GM12878 (cell line): ENCODE results near the gene ADGRL3. TPM values are rescaled to one million over a fixed set of nuclear protein-coding genes. Genes with fewer than 3 reads are reported as not detected.

Experiments used
- ATAC-seq: fragments of 200-7000 bp; cut with Tn5 transposase; 3 replicates; pipeline ENCODE4 v1.9.1; 2020; ENCODE audit warnings: mild to moderate bottlenecking, moderate library complexity
- BruUV-seq: library from RNA; stranded (reverse); fragments of 400-500 nt; replicated peaks from 2 replicates; lab custom pipeline; 2021; lab: Mats Ljungman, UMichigan
- CTCF ChIA-PET: fragments of 300-600 bp; sonication (Branson Sonifier 250); formaldehyde crosslinking; extraction: SDS; loops from one replicate; lab custom pipeline; 2021; ENCODE audit warnings: inconsistent platforms; lab: Yijun Ruan, JAX
- POLR2A ChIA-PET: fragments of 350-600 bp; formaldehyde crosslinking; extraction: SDS; loops from one replicate; lab custom pipeline; 2021; ENCODE audit warnings: inconsistent platforms; lab: Charles Lee
- RAD21 ChIA-PET: fragments of 300-600 bp; sonication (Branson Sonifier 250); formaldehyde crosslinking; loops from one replicate; lab custom pipeline; 2023; ENCODE audit warnings: antibody characterized with exemption; ENCODE audit not compliant: unreplicated experiment; lab: Charles Lee
- SMC1A ChIA-PET: fragments of 300-600 bp; sonication (Branson Sonifier 250); formaldehyde crosslinking; loops from one replicate; lab custom pipeline; 2023; ENCODE audit not compliant: unreplicated experiment, uncharacterized antibody; lab: Charles Lee
- DNase-seq: peaks from one replicate; pipeline ENCODE4 v3.0.0-alpha.2; 2011; ENCODE audit warnings: low read depth, low spot score
- FAIRE-seq: peaks from 3 replicates; lab custom pipeline; 2011; peaks lifted over from hg19 to GRCh38; lab: Jason Lieb, UNC
- H2AFZ ChIP-seq: 2 replicates; pipeline ENCODE4 v1.6.0; 2011; ENCODE audit warnings: low read depth, low read length, control low read depth; ENCODE audit not compliant: control insufficient read depth
- H3K27ac ChIP-seq: 2 replicates; pipeline ENCODE4 v1.5.1; 2011; ENCODE audit warnings: control low read depth; ENCODE audit not compliant: control insufficient read depth, insufficient read depth
- H3K27me3 ChIP-seq, 2 experiments: replicated peaks in 1 of 2; 2 replicates each; pipeline versions ENCODE4 v1.6.0 to v1.6.1; 2011; ENCODE audit warnings: low read length in 1 of 2; ENCODE audit not compliant: control insufficient read depth in 2 of 2, insufficient read depth in 2 of 2
- H3K36me3 ChIP-seq, 2 experiments: 2 replicates each; pipeline ENCODE4 v1.5.1; 2011; ENCODE audit warnings: low read length in 1 of 2; ENCODE audit not compliant: control insufficient read depth in 2 of 2, insufficient read depth in 2 of 2
- H3K4me1 ChIP-seq: 2 replicates; pipeline ENCODE4 v1.6.1; 2011; ENCODE audit warnings: mild to moderate bottlenecking, low read length, moderate library complexity, mixed read lengths; ENCODE audit not compliant: control insufficient read depth, insufficient read depth
- H3K4me2 ChIP-seq: 2 replicates; pipeline ENCODE4 v1.6.0; 2011; ENCODE audit warnings: control low read depth; ENCODE audit not compliant: control insufficient read depth, insufficient read depth
- H3K4me3 ChIP-seq: fragments of 200-600 bp; sonication (generic); 2 replicates; pipeline ENCODE4 v1.5.1; 2016
- H3K79me2 ChIP-seq: 2 replicates; pipeline ENCODE4 v1.6.0; 2011; ENCODE audit warnings: low read length; ENCODE audit not compliant: control insufficient read depth, insufficient read depth
- H3K9ac ChIP-seq: 2 replicates; pipeline ENCODE4 v1.8.0; 2011; ENCODE audit warnings: low read length, control low read depth, mixed read lengths; ENCODE audit not compliant: control insufficient read depth, insufficient read depth
- H3K9me3 ChIP-seq: replicated peaks from 3 replicates; pipeline ENCODE4 v1.5.1; 2011; ENCODE audit warnings: mild to moderate bottlenecking, low read length; ENCODE audit not compliant: control insufficient read depth, insufficient read depth
- H4K20me1 ChIP-seq: 2 replicates; pipeline ENCODE4 v1.6.0; 2011; ENCODE audit not compliant: control insufficient read depth, insufficient read depth
- BMI1 ChIP-seq: fragments of 450-650 bp; IDR thresholded peaks from 2 replicates; pipeline ENCODE4 v1.6.1; 2016; ENCODE audit warnings: mild to moderate bottlenecking, moderate library complexity, borderline replicate concordance
- CBFB ChIP-seq: IDR thresholded peaks from 2 replicates; pipeline ENCODE4 v1.6.1; 2016; ENCODE audit warnings: antibody characterized with exemption, low read depth
- CEBPB ChIP-seq, 2 experiments: fragments of 150-350 bp in 1 of 2; IDR thresholded peaks; 2 replicates each; pipeline ENCODE4 v1.6.1; 2012 to 2014; ENCODE audit warnings: low read depth in 2 of 2, low read length in 2 of 2, borderline replicate concordance in 1 of 2, inconsistent platforms in 1 of 2
- CHD1 ChIP-seq: IDR thresholded peaks from 2 replicates; pipeline ENCODE4 v1.6.1; 2012; ENCODE audit warnings: low read depth, low read length, improper control_type of control experiment
- CREB1 ChIP-seq: IDR thresholded peaks from 2 replicates; pipeline ENCODE4 v1.6.1; 2012; ENCODE audit warnings: low read depth, mild to moderate bottlenecking, inconsistent platforms
- CREM ChIP-seq: IDR thresholded peaks from 2 replicates; pipeline ENCODE4 v1.6.1; 2014; ENCODE audit warnings: antibody characterized with exemption, low read depth
- HDGF ChIP-seq: fragments of 450-650 bp; IDR thresholded peaks from 2 replicates; pipeline ENCODE4 v1.6.1; 2016; ENCODE audit warnings: antibody characterized with exemption
- IKZF1 ChIP-seq: fragments of 450-650 bp; conservative IDR thresholded peaks from 2 replicates; pipeline ENCODE4 v1.6.1; 2017; ENCODE audit warnings: antibody characterized with exemption, mild to moderate bottlenecking
- IKZF2 ChIP-seq, 2 experiments: fragments of 450-650 bp; IDR thresholded peaks; 2 replicates each; pipeline ENCODE4 v1.6.1; 2017; ENCODE audit warnings: mild to moderate bottlenecking in 2 of 2, moderate library complexity in 2 of 2
- MEF2A ChIP-seq: IDR thresholded peaks from 2 replicates; pipeline ENCODE4 v1.6.1; 2011; ENCODE audit warnings: low read depth, mild to moderate bottlenecking, low read length, moderate library complexity; ENCODE audit not compliant: insufficient read depth
- POLR2A ChIP-seq: IDR thresholded peaks from 2 replicates; pipeline ENCODE4 v1.6.1; 2011; ENCODE audit warnings: low read depth, mild to moderate bottlenecking, low read length
- POU2F2 ChIP-seq: IDR thresholded peaks from 3 replicates; pipeline ENCODE4 v1.6.1; 2011; ENCODE audit warnings: low read depth, mild to moderate bottlenecking, low read length, borderline replicate concordance
- SIN3A ChIP-seq: IDR thresholded peaks from 2 replicates; pipeline ENCODE4 v1.6.1; 2012; ENCODE audit warnings: low read depth, low read length, improper control_type of control experiment
- WGBS: methylation state at CpG from one replicate; pipeline ENCODE4 v1.1.6; 2016; ENCODE audit warnings: low lambda C conversion rate; ENCODE audit not compliant: insufficient replicate concordance, insufficient coverage; ENCODE audit errors: missing lambda C conversion rate; 5-methylcytosine and 5-hydroxymethylcytosine counted together
- in situ Hi-C: fragments of 300-500 bp; cut with MboI; formaldehyde crosslinking; loops from 9 replicates; pipeline ENCODE4 v1.14.3; 2018; ENCODE audit warnings: mixed read lengths
- intact Hi-C: fragments of 100-400 bp; cut with micrococcal nuclease; formaldehyde crosslinking; loops from one replicate; pipeline ENCODE4 v1.14.2; 2022; ENCODE audit not compliant: unreplicated experiment
- polyA plus RNA-seq, 11 experiments: library from polyadenylated mRNA; depleted of rRNA in 4 of 11; unstranded in 6 of 11; stranded (reverse) in 5 of 11; fragments of >200 nt; fragmentation: Nextera tagmentation in 4 of 11; fragmentation: Illumina TruSeq in 1 of 11; extraction: Ambion mirVana in 4 of 11; extraction: Trizol in 1 of 11; gene quantifications; 1 replicate in 1 of 11; 2 replicates in 10 of 11; pipeline versions ENCODE4 v1.2.1 to v1.2.3, GENCODE V29; 2011 to 2016; ENCODE audit warnings: inconsistent platforms in 2 of 11, missing spikeins in 2 of 11, low read depth in 1 of 11
- total RNA-seq, 4 experiments: library from RNA; depleted of rRNA in 3 of 4; stranded (reverse); fragments of >200 nt in 3 of 4; fragmentation: Illumina TruSeq in 1 of 4; extraction: Trizol in 1 of 4; gene quantifications; 2 replicates each; pipeline versions ENCODE4 v1.2.1 to v1.2.3, GENCODE V29; 2013 to 2021
- TF ChIP-seq, protein P1 (sequence below): IDR thresholded peaks from 2 replicates; pipeline ENCODE4 v1.6.1; 2011; ENCODE audit warnings: low read depth, mild to moderate bottlenecking, low read length, moderate library complexity, borderline replicate concordance; ENCODE audit errors: extremely low read depth
- TF ChIP-seq, protein P2 (sequence below): IDR thresholded peaks from 2 replicates; pipeline ENCODE4 v1.6.1; 2011; ENCODE audit warnings: borderline replicate concordance, low read depth, mild to moderate bottlenecking, moderate library complexity, low read length; ENCODE audit not compliant: insufficient read depth, poor library complexity, severe bottlenecking
- TF ChIP-seq, protein P3 (sequence below): IDR thresholded peaks from 2 replicates; pipeline ENCODE4 v1.6.1; 2012; ENCODE audit warnings: mild to moderate bottlenecking, low read depth, low read length
- TF ChIP-seq, protein P4 (sequence below): fragments of 450-650 bp; conservative IDR thresholded peaks from 2 replicates; pipeline ENCODE4 v1.6.1; 2017; ENCODE audit warnings: mild to moderate bottlenecking, moderate library complexity

The ADGRL3 gene
- total and polyA plus RNA-seq, 10 of the 15 experiments (the other 5 are each of a cell fraction or from before 2014, with no cell fraction given), result 1.1 TPM; not detected in 9

GRCh38 chr4:61837395-61837794 is 637.3 kb downstream of the ADGRL3 start:
- ChIA-PET CTCF (no interaction called here), SMC1A (interaction anchor here (1.2 kb wide), 2 partner anchors 9 to 58 kb away, joined by 3 read pairs; no protein-coding TSS in a partner anchor), RAD21 (no interaction called here), POLR2A (no interaction called here)
- no peak overlapping the region for H3K4me2 ChIP-seq
- H4K20me1 ChIP-seq, result no peaks in the 10 kb centered on the region
- FAIRE-seq (no peak), DNase-seq (no peak), ATAC-seq (no peak)
- H3K27me3 ChIP-seq, result no peaks in the 10 kb centered on the region
- 0% methylated on average over 2 of the region's 2 CpGs for WGBS
- no peak overlapping the region for H2AFZ ChIP-seq
- no TSS peak for BruUV-seq
- intact Hi-C loops, result no loop called here
- no peaks in the 10 kb centered on the region for H3K36me3 ChIP-seq
- TF ChIP-seq MEF2A (no peak), POU2F2 (no peak), CHD1 (no peak), CREM (no peak), IKZF2 (IDR thresholded peaks at IDR 0.05) (no peak), SIN3A (no peak), IKZF1 (no peak), CEBPB (IDR thresholded peaks at IDR 0.05; ENCODE audit: borderline replicate concordance in 1 of 2, low read depth in 2 of 2, low read length in 2 of 2) (no peak), BMI1 (no peak), HDGF (no peak), CREB1 (no peak), CBFB (no peak), POLR2A (no peak)
- TF ChIP-seq, protein P1, sequence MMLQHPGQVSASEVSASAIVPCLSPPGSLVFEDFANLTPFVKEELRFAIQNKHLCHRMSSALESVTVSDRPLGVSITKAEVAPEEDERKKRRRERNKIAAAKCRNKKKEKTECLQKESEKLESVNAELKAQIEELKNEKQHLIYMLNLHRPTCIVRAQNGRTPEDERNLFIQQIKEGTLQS, result no peak
- TF ChIP-seq, protein P2, sequence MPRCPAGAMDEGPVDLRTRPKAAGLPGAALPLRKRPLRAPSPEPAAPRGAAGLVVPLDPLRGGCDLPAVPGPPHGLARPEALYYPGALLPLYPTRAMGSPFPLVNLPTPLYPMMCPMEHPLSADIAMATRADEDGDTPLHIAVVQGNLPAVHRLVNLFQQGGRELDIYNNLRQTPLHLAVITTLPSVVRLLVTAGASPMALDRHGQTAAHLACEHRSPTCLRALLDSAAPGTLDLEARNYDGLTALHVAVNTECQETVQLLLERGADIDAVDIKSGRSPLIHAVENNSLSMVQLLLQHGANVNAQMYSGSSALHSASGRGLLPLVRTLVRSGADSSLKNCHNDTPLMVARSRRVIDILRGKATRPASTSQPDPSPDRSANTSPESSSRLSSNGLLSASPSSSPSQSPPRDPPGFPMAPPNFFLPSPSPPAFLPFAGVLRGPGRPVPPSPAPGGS, result no peak
- TF ChIP-seq, protein P3, sequence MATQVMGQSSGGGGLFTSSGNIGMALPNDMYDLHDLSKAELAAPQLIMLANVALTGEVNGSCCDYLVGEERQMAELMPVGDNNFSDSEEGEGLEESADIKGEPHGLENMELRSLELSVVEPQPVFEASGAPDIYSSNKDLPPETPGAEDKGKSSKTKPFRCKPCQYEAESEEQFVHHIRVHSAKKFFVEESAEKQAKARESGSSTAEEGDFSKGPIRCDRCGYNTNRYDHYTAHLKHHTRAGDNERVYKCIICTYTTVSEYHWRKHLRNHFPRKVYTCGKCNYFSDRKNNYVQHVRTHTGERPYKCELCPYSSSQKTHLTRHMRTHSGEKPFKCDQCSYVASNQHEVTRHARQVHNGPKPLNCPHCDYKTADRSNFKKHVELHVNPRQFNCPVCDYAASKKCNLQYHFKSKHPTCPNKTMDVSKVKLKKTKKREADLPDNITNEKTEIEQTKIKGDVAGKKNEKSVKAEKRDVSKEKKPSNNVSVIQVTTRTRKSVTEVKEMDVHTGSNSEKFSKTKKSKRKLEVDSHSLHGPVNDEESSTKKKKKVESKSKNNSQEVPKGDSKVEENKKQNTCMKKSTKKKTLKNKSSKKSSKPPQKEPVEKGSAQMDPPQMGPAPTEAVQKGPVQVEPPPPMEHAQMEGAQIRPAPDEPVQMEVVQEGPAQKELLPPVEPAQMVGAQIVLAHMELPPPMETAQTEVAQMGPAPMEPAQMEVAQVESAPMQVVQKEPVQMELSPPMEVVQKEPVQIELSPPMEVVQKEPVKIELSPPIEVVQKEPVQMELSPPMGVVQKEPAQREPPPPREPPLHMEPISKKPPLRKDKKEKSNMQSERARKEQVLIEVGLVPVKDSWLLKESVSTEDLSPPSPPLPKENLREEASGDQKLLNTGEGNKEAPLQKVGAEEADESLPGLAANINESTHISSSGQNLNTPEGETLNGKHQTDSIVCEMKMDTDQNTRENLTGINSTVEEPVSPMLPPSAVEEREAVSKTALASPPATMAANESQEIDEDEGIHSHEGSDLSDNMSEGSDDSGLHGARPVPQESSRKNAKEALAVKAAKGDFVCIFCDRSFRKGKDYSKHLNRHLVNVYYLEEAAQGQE, result no peak
- TF ChIP-seq, protein P4, sequence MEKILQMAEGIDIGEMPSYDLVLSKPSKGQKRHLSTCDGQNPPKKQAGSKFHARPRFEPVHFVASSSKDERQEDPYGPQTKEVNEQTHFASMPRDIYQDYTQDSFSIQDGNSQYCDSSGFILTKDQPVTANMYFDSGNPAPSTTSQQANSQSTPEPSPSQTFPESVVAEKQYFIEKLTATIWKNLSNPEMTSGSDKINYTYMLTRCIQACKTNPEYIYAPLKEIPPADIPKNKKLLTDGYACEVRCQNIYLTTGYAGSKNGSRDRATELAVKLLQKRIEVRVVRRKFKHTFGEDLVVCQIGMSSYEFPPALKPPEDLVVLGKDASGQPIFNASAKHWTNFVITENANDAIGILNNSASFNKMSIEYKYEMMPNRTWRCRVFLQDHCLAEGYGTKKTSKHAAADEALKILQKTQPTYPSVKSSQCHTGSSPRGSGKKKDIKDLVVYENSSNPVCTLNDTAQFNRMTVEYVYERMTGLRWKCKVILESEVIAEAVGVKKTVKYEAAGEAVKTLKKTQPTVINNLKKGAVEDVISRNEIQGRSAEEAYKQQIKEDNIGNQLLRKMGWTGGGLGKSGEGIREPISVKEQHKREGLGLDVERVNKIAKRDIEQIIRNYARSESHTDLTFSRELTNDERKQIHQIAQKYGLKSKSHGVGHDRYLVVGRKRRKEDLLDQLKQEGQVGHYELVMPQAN, result no peak
- H3K9ac ChIP-seq, result no peak overlapping the region
- no peaks in the 10 kb centered on the region for H3K79me2 ChIP-seq
- no peak overlapping the region for H3K4me3 ChIP-seq
- H3K4me1 ChIP-seq, result no peaks in the 10 kb centered on the region
- no peaks in the 10 kb centered on the region for H3K9me3 ChIP-seq
- H3K27ac ChIP-seq, result no peak overlapping the region
- in situ Hi-C loops, result no loop called here
